Tibial artery (tissue), 4 donors: ENCODE measurements around the gene STARD13.

Source experiments
- DNase-seq, 2 donors: peaks; one replicate each; pipeline ENCODE4 v3.0.0-alpha.2; 2019
- H3K27ac ChIP-seq, 2 donors: fragments of 200-600 bp; sonication (generic) in 1 of 2; 1 replicate in 1 of 2; 2 replicates in 1 of 2; pipeline ENCODE4 v1.5.1; 2018 to 2019; ENCODE audit warnings: mild to moderate bottlenecking in 1 of 2
- H3K27me3 ChIP-seq, 2 donors: fragments of 200-600 bp; sonication (generic) in 1 of 2; one replicate each; pipeline versions ENCODE4 v1.5.1 to v1.6.0; 2016 to 2019
- H3K36me3 ChIP-seq, 3 donors: fragments of 200-600 bp; sonication (generic) in 2 of 3; one replicate each; pipeline ENCODE4 v1.5.1; 2016 to 2019; ENCODE audit warnings: mild to moderate bottlenecking in 2 of 3
- H3K4me1 ChIP-seq, 4 donors: fragments of 200-600 bp; sonication (generic) in 2 of 4; 1 replicate in 3 of 4; 2 replicates in 1 of 4; pipeline ENCODE4 v1.5.1; 2016 to 2019
- H3K4me3 ChIP-seq, 2 donors: fragments of 200-600 bp; sonication (generic) in 1 of 2; 1 replicate in 1 of 2; 2 replicates in 1 of 2; pipeline ENCODE4 v1.5.1; 2018 to 2019; ENCODE audit warnings: mild to moderate bottlenecking in 2 of 2
- H3K9me3 ChIP-seq, 3 donors: fragments of 200-600 bp; sonication (generic) in 1 of 3; one replicate each; pipeline ENCODE4 v1.5.1; 2016 to 2019
- intact Hi-C: fragments of 100-400 bp; cut with DNase I; formaldehyde crosslinking; loops from one replicate; pipeline ENCODE4 v1.15.0; 2023; ENCODE audit warnings: low total_unique reads
- TF ChIP-seq, protein P1 (sequence below), 2 experiments: fragments of 200-600 bp in 1 of 2; fragments of 450-650 bp in 1 of 2; IDR thresholded peaks; one replicate each; pipeline ENCODE4 v1.5.1; 2017 to 2019; ENCODE audit warnings: antibody characterized with exemption in 2 of 2, mild to moderate bottlenecking in 1 of 2, moderate library complexity in 1 of 2

STARD13 gene

GRCh38 chr13:33087790-33088189 lies 197.8 kb downstream of the STARD13 start:
- H3K9me3 ChIP-seq, result no peaks in the 10 kb centered on the region
- intact Hi-C loops, result no loop called here
- no peaks in the 10 kb centered on the region for H3K27me3 ChIP-seq
- no peak for DNase-seq
- H3K36me3 ChIP-seq, result no peaks in the 10 kb centered on the region
- H3K4me3 ChIP-seq, result no peak overlapping the region
- no peaks in the 10 kb centered on the region for H3K4me1 ChIP-seq
- TF ChIP-seq, protein P1, sequence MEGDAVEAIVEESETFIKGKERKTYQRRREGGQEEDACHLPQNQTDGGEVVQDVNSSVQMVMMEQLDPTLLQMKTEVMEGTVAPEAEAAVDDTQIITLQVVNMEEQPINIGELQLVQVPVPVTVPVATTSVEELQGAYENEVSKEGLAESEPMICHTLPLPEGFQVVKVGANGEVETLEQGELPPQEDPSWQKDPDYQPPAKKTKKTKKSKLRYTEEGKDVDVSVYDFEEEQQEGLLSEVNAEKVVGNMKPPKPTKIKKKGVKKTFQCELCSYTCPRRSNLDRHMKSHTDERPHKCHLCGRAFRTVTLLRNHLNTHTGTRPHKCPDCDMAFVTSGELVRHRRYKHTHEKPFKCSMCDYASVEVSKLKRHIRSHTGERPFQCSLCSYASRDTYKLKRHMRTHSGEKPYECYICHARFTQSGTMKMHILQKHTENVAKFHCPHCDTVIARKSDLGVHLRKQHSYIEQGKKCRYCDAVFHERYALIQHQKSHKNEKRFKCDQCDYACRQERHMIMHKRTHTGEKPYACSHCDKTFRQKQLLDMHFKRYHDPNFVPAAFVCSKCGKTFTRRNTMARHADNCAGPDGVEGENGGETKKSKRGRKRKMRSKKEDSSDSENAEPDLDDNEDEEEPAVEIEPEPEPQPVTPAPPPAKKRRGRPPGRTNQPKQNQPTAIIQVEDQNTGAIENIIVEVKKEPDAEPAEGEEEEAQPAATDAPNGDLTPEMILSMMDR (IDR thresholded peaks at IDR 0.05), result no peak
- no peak overlapping the region for H3K27ac ChIP-seq

- no peak for DNase-seq
- Histone ChIP-seq H3K4me1 (no peaks in the 10 kb centered on the region), H3K27ac (no peak overlapping the region), H3K9me3 (no peaks in the 10 kb centered on the region), H3K27me3 (no peaks in the 10 kb centered on the region), H3K36me3 (no peaks in the 10 kb centered on the region), H3K4me3 (no peak overlapping the region)
- TF ChIP-seq, protein P1 (IDR thresholded peaks at IDR 0.05), result no peak
- intact Hi-C loops, result no loop called here
Observed at GRCh38 chr13:33087091-33087490, 198.5 kb downstream of the STARD13 start.

- DNase-seq, result no peak
- Histone ChIP-seq H3K4me1 (no peaks in the 10 kb centered on the region), H3K36me3 (no peaks in the 10 kb centered on the region), H3K9me3 (no peaks in the 10 kb centered on the region), H3K27me3 (no peaks in the 10 kb centered on the region), H3K27ac (no peak overlapping the region), H3K4me3 (no peak overlapping the region)
- intact Hi-C loops, result no loop called here
- TF ChIP-seq, protein P1 (IDR thresholded peaks at IDR 0.05), result no peak
Observed at GRCh38 chr13:33083054-33083453, 202.5 kb downstream of the STARD13 start.

- no peaks in the 10 kb centered on the region for H3K4me1 ChIP-seq
- intact Hi-C loops, result no loop called here
Observed at GRCh38 chr13:33081666-33082065, 203.9 kb downstream of the STARD13 start.

GRCh38 chr13:33080972-33081590 lies 204.5 kb downstream of the STARD13 start:
- no peaks in the 10 kb centered on the region for H3K36me3 ChIP-seq
- DNase-seq, result no peak
- no peaks in the 10 kb centered on the region for H3K9me3 ChIP-seq
- intact Hi-C loops, result no loop called here
- H3K4me1 ChIP-seq, result no peaks in the 10 kb centered on the region
- H3K4me3 ChIP-seq, result no peak overlapping the region
- no peak overlapping the region for H3K27ac ChIP-seq
- TF ChIP-seq, protein P1 (IDR thresholded peaks at IDR 0.05), result no peak
- no peaks in the 10 kb centered on the region for H3K27me3 ChIP-seq

More at GRCh38 chr13:33081666-33082065, 203.9 kb downstream of the STARD13 start:
- no peaks in the 10 kb centered on the region for H3K27me3 ChIP-seq
- no peaks in the 10 kb centered on the region for H3K9me3 ChIP-seq
- DNase-seq, result no peak
- no peak overlapping the region for H3K27ac ChIP-seq
- H3K36me3 ChIP-seq, result no peaks in the 10 kb centered on the region
- TF ChIP-seq, protein P1 (IDR thresholded peaks at IDR 0.05), result no peak
- H3K4me3 ChIP-seq, result no peak overlapping the region

GRCh38 chr13:33079960-33080359 lies 205.6 kb downstream of the STARD13 start:
- DNase-seq, result no peak
- no peak overlapping the region for H3K27ac ChIP-seq
- no peak overlapping the region for H3K4me3 ChIP-seq
- H3K36me3 ChIP-seq, result no peaks in the 10 kb centered on the region
- no peaks in the 10 kb centered on the region for H3K4me1 ChIP-seq
- H3K27me3 ChIP-seq, result no peaks in the 10 kb centered on the region
- intact Hi-C loops, result no loop called here
- TF ChIP-seq, protein P1 (IDR thresholded peaks at IDR 0.05), result no peak
- H3K9me3 ChIP-seq, result no peaks in the 10 kb centered on the region
